ENCODE measurements around the gene CNDP2.

Gene CNDP2

DNA sequence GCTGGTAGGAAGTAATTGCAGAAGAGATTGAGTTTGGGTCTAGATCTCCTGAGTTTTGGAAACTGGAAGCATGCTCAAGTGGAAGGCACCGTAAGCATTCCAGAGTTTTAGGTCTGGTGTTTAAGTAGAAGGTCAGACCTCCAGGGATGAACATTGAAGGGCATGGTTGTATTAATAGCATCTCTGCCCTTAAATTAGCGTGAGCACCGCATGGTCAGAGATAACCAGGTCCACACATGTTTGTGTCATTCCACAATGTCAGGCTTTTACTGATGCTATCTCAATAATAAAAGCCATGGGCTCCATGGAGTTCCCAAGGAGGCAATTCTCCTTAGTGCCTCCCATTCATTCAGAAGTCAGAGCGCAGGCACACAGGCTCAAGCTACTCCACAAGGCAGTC is 73.2 kb downstream of the CNDP2 start:
- Histone ChIP-seq H3K9me2 (replicated peaks; ENCODE audit: control insufficient read depth, low read length) (no peaks in the 10 kb centered on the region), H3F3A (ENCODE audit: control insufficient read depth, insufficient read depth) (no peaks in the 10 kb centered on the region), H3K4me1 (ENCODE audit: control insufficient read depth, low read length) (no peaks in the 10 kb centered on the region), H3K27ac (ENCODE audit: low read depth, low read length) (no peak overlapping the region), H3K9me3 (ENCODE audit: control insufficient read depth, insufficient read depth, low read length) (peaks cover 3% of the 10 kb centered on the region; the same call in 1 of the 2 replicates), H4K20me1 (ENCODE audit: control insufficient read depth, insufficient read depth, low read depth, low read length) (no peaks in the 10 kb centered on the region), H3K36me3 (ENCODE audit: control insufficient read depth, low read length) (no peaks in the 10 kb centered on the region), H3K4me3 (ENCODE audit: low read length) (no peak overlapping the region), H3K4me2 (ENCODE audit: low read length) (no peak overlapping the region), H3K27me3 (ENCODE audit: control insufficient read depth, low read length) (peaks cover 3% of the 10 kb centered on the region; the same call in 1 of the 2 replicates), H3K79me2 (ENCODE audit: control insufficient read depth, low read length) (no peaks in the 10 kb centered on the region)
- TF ChIP-seq EZH2phosphoT487 (IDR thresholded peaks at IDR 0.05; ENCODE audit: borderline replicate concordance, low read length): no peak
- TF ChIP-seq, protein P1, sequence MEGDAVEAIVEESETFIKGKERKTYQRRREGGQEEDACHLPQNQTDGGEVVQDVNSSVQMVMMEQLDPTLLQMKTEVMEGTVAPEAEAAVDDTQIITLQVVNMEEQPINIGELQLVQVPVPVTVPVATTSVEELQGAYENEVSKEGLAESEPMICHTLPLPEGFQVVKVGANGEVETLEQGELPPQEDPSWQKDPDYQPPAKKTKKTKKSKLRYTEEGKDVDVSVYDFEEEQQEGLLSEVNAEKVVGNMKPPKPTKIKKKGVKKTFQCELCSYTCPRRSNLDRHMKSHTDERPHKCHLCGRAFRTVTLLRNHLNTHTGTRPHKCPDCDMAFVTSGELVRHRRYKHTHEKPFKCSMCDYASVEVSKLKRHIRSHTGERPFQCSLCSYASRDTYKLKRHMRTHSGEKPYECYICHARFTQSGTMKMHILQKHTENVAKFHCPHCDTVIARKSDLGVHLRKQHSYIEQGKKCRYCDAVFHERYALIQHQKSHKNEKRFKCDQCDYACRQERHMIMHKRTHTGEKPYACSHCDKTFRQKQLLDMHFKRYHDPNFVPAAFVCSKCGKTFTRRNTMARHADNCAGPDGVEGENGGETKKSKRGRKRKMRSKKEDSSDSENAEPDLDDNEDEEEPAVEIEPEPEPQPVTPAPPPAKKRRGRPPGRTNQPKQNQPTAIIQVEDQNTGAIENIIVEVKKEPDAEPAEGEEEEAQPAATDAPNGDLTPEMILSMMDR (IDR thresholded peaks at IDR 0.05; ENCODE audit: low read depth, low read length, poor library complexity, severe bottlenecking): no peak

DNA sequence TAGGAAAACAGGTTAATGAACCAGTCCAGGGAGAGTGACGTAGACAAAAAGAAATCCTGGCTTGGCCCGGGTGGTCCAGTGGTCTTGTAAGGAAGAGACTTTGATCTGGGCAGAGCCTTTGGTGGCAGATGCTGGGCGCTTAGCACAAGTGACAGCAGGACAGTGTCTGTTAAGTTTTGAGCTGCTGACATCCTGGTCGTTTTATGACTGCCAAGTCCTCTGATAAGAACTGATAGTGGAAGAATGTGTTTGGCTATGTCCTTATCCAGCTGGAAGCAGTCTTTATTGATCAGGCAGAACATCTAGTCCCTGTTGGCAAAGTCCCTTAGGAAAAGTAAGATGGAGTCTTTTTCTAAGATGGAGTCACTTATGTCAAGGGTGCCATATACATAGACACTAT is 74.1 kb downstream of the CNDP2 start:
- Histone ChIP-seq H3F3A (ENCODE audit: control insufficient read depth, insufficient read depth) (no peaks in the 10 kb centered on the region), H3K27ac (ENCODE audit: low read depth, low read length) (no peak overlapping the region), H3K9me3 (ENCODE audit: control insufficient read depth, insufficient read depth, low read length) (peaks cover 3% of the 10 kb centered on the region; the same call in 1 of the 2 replicates), H3K9me2 (replicated peaks; ENCODE audit: control insufficient read depth, low read length) (no peaks in the 10 kb centered on the region), H3K4me2 (ENCODE audit: low read length) (no peak overlapping the region), H3K4me3 (ENCODE audit: low read length) (no peak overlapping the region), H3K27me3 (ENCODE audit: control insufficient read depth, low read length) (no peaks in the 10 kb centered on the region), H3K4me1 (ENCODE audit: control insufficient read depth, low read length) (no peaks in the 10 kb centered on the region), H3K36me3 (ENCODE audit: control insufficient read depth, low read length) (no peaks in the 10 kb centered on the region), H4K20me1 (ENCODE audit: control insufficient read depth, insufficient read depth, low read depth, low read length) (no peaks in the 10 kb centered on the region), H3K79me2 (ENCODE audit: control insufficient read depth, low read length) (no peaks in the 10 kb centered on the region)
- TF ChIP-seq EZH2phosphoT487 (IDR thresholded peaks at IDR 0.05; ENCODE audit: borderline replicate concordance, low read length): no peak
- TF ChIP-seq, protein P1 (IDR thresholded peaks at IDR 0.05; ENCODE audit: low read depth, low read length, poor library complexity, severe bottlenecking): no peak

DNA sequence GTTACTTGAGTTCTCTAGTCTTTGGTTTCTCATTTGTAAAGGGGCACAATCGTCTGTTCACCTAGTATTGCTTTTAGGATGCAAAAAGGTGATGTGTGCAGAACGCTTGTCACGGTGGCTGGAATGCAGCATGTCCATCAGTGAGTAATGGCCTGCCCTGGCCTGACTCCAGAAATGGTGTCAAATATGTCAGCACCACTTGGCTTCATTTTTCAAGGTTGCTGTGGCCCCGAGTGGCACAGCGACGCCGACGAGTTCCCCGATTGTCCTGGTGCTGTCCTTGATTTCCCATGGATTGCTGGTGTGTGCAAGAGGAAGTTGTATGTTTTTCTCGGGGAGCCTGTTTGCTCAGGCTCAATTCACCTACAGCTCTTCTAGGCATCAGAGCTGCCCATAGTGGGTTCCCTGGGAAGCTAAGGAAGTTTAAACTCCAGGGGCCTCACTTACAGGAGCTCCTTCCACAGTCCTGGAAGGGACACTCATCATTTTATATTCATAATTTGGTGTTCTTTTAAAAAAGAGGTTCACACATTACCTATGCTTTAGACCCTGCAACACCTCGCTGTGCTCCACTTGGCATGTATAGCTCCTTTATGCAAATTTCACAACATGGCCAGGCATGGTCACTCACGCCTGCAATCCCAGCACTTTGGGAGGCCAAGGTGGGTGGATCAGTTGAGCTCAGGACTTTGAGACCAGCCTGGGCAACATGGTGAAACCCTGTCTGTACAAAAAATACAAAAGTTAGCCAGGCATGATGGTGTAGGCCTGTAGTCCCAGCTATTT is 75.9 kb downstream of the CNDP2 start:
- no peak overlapping the region for H3K4me2 ChIP-seq (ENCODE audit: low read length)

More for the DNA sequence above, 75.9 kb downstream of the CNDP2 start:
- peaks cover 4% of the 10 kb centered on the region; the same call in 1 of the 2 replicates for H3K27me3 ChIP-seq (ENCODE audit: control insufficient read depth, low read length)
- H3K9me3 ChIP-seq (ENCODE audit: control insufficient read depth, insufficient read depth, low read length): no peaks in the 10 kb centered on the region
- no peaks in the 10 kb centered on the region for H4K20me1 ChIP-seq (ENCODE audit: control insufficient read depth, insufficient read depth, low read depth, low read length)
- no peak overlapping the region for H3K4me3 ChIP-seq (ENCODE audit: low read length)
- H3F3A ChIP-seq (ENCODE audit: control insufficient read depth, insufficient read depth): no peaks in the 10 kb centered on the region
- TF ChIP-seq, protein P1 (IDR thresholded peaks at IDR 0.05; ENCODE audit: low read depth, low read length, poor library complexity, severe bottlenecking): no peak
- TF ChIP-seq EZH2phosphoT487 (IDR thresholded peaks at IDR 0.05; ENCODE audit: borderline replicate concordance, low read length): no peak
- no peaks in the 10 kb centered on the region for H3K79me2 ChIP-seq (ENCODE audit: control insufficient read depth, low read length)
- no peaks in the 10 kb centered on the region for H3K9me2 ChIP-seq (replicated peaks; ENCODE audit: control insufficient read depth, low read length)
- no peaks in the 10 kb centered on the region for H3K36me3 ChIP-seq (ENCODE audit: control insufficient read depth, low read length)
- no peaks in the 10 kb centered on the region for H3K4me1 ChIP-seq (ENCODE audit: control insufficient read depth, low read length)
- no peak overlapping the region for H3K27ac ChIP-seq (ENCODE audit: low read depth, low read length)

All from DOHH2 (cell line).